Hematopoietic multipotent progenitor cell (in vitro differentiated cells): ENCODE data around the gene ATG101. TPM values are rescaled to one million over a fixed set of nuclear protein-coding genes. Genes with fewer than 3 reads are reported as not detected.
A peak's percentile ranks its signal among the peaks of the same experiment; 100 is the strongest.
"Not testable (repeated sequence)": the region's sequence is repeated elsewhere in the genome, so short reads cannot be mapped to it uniquely, and the experiment has no call there.

Source experiments
- DNase-seq, 3 donors: peaks; one replicate each; pipeline ENCODE4 v3.0.0-alpha.2; 2011 to 2015; ENCODE audit warnings: low read depth in 2 of 3, low spot score in 2 of 3
- total RNA-seq: library from RNA; depleted of rRNA; stranded (reverse); fragments of >200 nt; gene quantifications from one replicate; pipeline ENCODE4 v1.2.3, GENCODE V29; 2012

ATG101 gene
- total RNA-seq, 1 donor = 35.8 TPM

DNA sequence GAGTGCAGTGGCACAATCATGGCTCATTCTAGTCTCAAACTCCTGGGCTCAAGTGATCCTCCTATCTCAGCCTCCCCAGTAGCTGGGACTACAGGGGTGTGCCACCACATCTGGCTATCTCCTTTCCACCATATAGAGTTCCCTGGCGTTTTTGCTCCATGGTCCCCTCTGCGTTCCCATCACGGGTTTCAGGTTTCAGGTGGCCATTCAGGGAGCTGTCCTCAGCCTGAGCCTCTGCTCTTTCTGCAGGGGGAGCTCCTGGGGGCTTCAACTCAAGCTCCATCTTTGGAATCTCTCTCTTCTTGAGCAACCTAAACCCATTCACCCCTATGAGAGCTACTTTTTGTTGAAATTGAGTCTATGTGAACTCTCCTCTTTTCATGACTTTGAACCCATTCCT, 21.3 kb downstream of the ATG101 start:
- DNase-seq = no peak

- DNase-seq = no peak
Observed at GRCh38 chr12:52091869-52092268, 22.1 kb downstream of the ATG101 start.

GRCh38 chr12:52093346-52093745, 23.6 kb downstream of the ATG101 start:
- no peak for DNase-seq

- DNase-seq = no peak
Observed at GRCh38 chr12:52096332-52097044, 26.7 kb downstream of the ATG101 start.

DNA sequence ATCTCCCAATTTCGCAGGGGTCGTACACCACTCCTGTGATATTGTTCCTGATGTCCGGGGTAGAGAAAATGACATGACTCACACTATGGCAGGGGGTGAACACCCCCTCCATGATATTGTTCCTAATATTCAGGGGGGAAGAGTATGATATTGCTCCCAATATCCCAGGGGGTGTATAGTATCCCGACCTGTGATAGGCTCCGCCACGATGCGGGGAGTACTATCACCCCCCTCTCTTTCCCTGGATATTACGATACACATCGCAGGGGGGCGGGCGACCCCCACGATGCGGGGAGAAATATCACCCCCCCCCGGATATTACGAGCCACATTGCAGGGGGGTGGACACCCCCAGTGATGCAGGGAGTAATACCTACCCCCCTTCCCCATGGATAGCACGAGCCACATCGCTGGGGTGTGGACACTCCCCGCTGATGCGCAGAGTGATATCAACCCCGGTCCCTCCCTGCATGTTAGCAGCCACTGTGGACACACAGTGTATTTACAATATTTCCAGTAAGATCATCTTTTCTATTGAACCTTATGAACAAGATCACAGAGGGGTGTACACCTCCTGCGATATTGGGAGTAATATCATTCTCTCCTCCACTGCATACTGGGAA, 27.4 kb downstream of the ATG101 start:
- no peak for DNase-seq

DNA sequence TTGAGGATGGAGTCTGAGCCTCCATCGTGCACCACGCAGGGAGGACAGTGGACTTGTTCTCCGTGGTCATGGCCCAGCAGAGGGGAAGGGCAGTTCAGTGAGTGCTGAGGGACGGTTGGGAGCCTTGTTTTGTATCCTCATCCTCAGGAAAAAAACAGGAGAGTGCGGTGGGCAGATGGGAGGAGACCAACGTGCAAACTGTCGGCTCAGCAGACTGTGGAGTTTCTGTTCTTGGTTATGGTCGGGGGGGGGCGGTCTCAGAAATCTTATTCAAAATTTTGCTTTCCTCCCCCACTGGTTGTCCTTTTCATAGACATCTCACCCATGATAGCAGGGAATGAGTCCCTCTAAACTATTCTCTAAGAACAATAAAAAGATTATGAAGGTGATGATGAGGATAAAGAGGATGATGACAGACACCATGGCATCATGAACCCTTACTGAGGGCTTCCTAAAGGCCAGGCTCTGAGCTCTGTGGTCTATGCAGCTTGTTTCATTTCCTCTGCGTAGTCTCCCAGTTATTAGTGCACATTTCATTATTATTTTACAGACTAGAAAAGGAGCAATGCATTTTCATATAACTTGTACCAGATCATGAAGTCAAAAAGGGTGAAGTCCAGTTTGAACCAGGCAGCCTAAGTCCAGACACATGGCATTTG, 34.8 kb downstream of the ATG101 start:
- not testable (repeated sequence) for DNase-seq

- DNase-seq = not testable (repeated sequence)
Observed at GRCh38 chr12:52116222-52117125, 46.7 kb downstream of the ATG101 start.

GRCh38 chr12:52117806-52118475, 48.2 kb downstream of the ATG101 start:
- not testable (repeated sequence) for DNase-seq

DNA sequence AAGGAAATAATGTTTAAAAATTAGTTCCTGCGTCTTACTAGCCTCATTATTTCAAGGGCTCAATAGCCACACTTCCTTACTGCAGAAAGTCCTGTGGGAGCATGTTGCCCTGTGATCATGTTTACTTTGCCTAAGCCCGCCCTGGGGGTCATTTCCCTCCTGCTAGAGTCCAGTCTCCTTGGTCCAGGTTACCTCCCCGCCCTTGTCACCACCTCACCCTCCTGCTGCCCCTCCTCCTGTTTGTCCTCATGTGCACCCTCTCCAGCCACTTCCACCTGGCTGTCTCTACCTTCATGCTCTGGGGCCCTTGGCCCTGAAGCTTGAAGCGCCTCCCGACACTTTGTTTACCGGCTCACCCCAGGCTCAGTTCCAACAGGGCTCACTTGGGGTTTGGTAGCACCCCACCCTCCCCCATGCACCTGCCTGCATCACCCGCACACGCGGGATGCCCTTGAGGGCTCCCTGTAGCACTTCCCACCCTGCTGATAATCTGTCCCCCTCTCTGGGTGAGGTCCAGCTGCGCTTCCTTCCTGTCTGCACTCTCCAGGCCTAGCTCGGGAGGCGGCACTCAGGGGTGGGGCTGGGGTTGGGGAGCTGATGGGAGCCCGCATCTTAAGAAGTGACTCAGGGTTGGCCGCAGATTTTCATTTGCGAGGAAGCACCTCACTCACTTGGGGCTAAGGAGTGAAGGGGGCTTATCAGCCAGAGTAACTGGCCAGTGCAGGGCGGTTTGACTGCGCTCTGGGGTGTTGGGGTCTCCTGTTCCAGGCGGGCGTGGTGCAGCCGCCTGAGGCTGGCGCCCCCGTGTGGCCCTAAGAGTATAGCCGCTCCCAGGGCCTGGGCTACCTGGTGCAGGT, 49.8 kb downstream of the ATG101 start:
- DNase-seq = peak; percentile 25 to 67 (median 57)

DNA sequence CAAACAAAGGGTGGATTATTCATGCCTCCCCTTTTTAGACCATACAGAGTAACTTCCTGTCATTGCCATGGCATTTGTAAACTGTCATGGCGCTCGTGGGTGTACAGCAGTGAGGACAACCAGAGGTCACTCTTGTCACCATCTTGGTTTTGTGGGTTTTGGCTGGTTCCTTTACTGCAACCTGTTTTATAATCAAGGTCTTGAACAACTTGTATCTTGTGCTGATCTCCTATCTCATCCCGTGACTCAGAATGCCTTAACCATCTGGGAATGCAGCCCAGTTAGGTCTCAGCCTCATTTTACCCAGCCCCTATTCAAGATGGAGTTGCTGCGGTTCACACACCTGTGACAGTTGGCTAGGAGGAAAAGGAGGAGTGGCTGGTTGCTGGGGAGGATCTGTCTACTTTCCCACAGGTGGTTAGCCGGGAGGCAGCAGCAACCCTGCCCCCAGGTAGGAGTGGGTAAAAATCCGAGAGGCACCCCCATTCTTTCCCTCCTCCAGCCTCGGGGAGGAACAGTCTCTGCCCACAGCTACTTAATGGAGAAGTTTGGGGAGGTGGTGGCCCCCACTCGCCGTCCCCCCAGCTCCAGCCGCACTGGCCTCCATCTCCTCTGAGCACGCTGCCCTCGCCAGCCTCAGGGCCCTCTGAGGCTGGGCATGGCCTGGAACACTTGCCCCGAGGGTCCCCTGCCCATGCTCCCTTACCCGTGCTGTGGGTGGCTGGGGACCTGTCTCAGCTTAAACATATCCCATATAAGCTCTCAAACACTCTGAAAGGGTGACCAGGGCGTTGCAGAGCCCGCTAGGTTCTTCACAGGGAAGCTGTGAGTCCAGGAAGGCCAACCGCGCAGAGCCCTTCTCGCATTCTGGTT, 51.4 kb downstream of the ATG101 start:
- no peak for DNase-seq

- peak; percentile 23 to 67 (median 48) for DNase-seq
Observed at GRCh38 chr12:52121824-52122539, 52.2 kb downstream of the ATG101 start.

- DNase-seq = no peak
Observed at GRCh38 chr12:52122540-52122871, 52.7 kb downstream of the ATG101 start.

DNA sequence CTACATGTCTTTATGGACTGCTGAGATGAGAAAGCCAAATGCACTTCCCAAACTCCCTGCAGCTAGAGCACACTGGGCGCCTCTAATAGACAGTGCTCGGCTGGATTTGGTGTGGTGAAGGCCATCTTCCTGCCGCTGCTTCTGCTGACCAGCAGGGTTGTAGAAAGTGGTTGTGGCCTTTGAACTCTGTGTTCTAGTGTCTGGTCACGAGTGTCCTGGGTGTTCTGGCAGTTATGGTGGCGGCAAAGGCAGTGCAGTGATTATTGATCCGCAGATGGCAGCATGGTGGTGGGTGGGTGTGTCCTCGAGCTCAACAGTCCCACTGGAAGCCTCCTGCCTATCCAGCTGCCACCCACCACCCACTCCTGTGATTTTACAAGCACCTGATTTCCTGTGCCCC, 53.1 kb downstream of the ATG101 start:
- no peak for DNase-seq

GRCh38 chr12:52123487-52124186, 53.9 kb downstream of the ATG101 start:
- peak in 1 of 3 donors; percentile 38 for DNase-seq

GRCh38 chr12:52125476-52125900, 55.7 kb downstream of the ATG101 start:
- DNase-seq = no peak

DNA sequence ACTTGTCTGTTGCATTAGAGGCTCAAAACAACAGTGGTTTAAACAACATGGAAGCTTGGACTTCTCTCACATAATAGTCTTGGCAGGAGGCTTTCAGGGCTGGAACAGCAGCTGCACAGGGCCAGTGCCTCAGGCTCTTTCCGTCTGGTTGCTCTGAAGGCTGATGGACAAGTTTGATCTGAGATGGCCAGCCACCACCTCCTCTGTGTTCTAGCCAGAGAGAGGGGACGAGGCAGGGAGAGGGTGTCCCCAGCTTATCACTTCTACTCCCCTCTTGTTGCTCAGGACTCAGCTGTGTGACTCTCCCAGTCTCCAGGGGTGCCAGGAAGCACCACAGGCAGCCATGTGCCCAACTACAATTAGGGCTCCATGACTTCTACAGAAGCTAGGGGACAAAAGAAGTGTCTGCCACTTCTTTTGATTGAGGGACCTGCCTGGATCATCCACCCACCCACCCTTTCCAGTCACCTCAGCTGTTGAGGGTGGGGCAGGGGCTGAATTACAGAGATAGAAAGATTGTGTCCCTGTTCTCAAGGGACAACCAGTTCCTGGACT, 56.3 kb downstream of the ATG101 start:
- DNase-seq = no peak
